Activated B cell treated with CpG ODN at 0.5 μM for 24 hours (primary cell): ENCODE data around the gene SSH2. TPM values are rescaled to one million over a fixed set of nuclear protein-coding genes. Genes with fewer than 3 reads are reported as not detected.
A peak's percentile ranks its signal among the peaks of the same experiment; 100 is the strongest.

Experiments
- ATAC-seq: fragments of 200-7000 bp; cut with Tn5 transposase; one replicate; pipeline ENCODE4 v1.10.0; 2021; ENCODE audit warnings: low read depth, mild to moderate bottlenecking, moderate library complexity
- CTCF ChIA-PET: fragments of 350-600 bp; sonication (Branson Sonifier 250); formaldehyde crosslinking; loops from one replicate; lab custom pipeline; 2021; ENCODE audit warnings: antibody characterized with exemption; lab: Charles Lee
- POLR2A ChIA-PET: fragments of 350-600 bp; sonication (Branson Sonifier 250); formaldehyde crosslinking; loops from one replicate; lab custom pipeline; 2021; ENCODE audit warnings: antibody characterized with exemption; lab: Charles Lee
- DNase-seq: peaks from one replicate; pipeline ENCODE4 v3.0.0; 2022
- H3K27ac Mint-ChIP-seq: one replicate; pipeline ENCODE4 v1.8.0; 2020; ENCODE audit warnings: mixed read lengths
- H3K27me3 Mint-ChIP-seq: one replicate; pipeline ENCODE4 v1.8.0; 2021; ENCODE audit warnings: mixed read lengths
- H3K36me3 Mint-ChIP-seq: one replicate; pipeline ENCODE4 v1.8.0; 2021; ENCODE audit warnings: low read depth, mixed read lengths
- H3K4me1 Mint-ChIP-seq: one replicate; pipeline ENCODE4 v1.8.0; 2021; ENCODE audit warnings: mixed read lengths
- H3K4me3 Mint-ChIP-seq: one replicate; pipeline ENCODE4 v1.8.0; 2020; ENCODE audit warnings: mild to moderate bottlenecking, mixed read lengths
- H3K9me3 Mint-ChIP-seq: one replicate; pipeline ENCODE4 v1.8.0; 2020; ENCODE audit warnings: mixed read lengths
- CTCF ChIP-seq: fragments of 200-600 bp; IDR thresholded peaks from one replicate; pipeline ENCODE4 v1.8.0; 2022; ENCODE audit warnings: antibody characterized with exemption, mild to moderate bottlenecking
- intact Hi-C: fragments of 100-400 bp; cut with micrococcal nuclease; formaldehyde crosslinking; loops from one replicate; pipeline ENCODE4 v1.15.1; 2024
- total RNA-seq: library from RNA; stranded (reverse); gene quantifications from 2 replicates; pipeline ENCODE4 v1.2.3, GENCODE V29; 2022

SSH2 gene
- total RNA-seq, 1 donor from 2014 or later, result 95.7 TPM

GRCh38 chr17:29582254-29582765 lies 347.7 kb downstream of the SSH2 start:
- Mint-ChIP-seq H3K27ac (no peak overlapping the region), H3K27me3 (no peaks in the 10 kb centered on the region), H3K9me3 (no peaks in the 10 kb centered on the region), H3K4me1 (peaks cover 40% of the 10 kb centered on the region), H3K4me3 (no peak overlapping the region), H3K36me3 (peaks cover 34% of the 10 kb centered on the region)
- CTCF ChIA-PET, result interaction anchor here (2.0 to 9.0 kb wide), 3 partner anchors 10 to 35 kb away, joined by 8 to 70 read pairs (median 57); partner anchors contain the start of gene ANKRD13B
- DNase-seq (no peak), ATAC-seq (no peak)
- no peak for TF ChIP-seq CTCF
- intact Hi-C loops, result no loop called here
- POLR2A ChIA-PET, result interaction anchor here (0.8 to 5.1 kb wide), 4 partner anchors 10 to 39 kb away, joined by 3 to 32 read pairs (median 3); partner anchors contain the start of genes ANKRD13B and TP53I13

- TF ChIP-seq CTCF, result no peak
- ATAC-seq (no peak), DNase-seq (no peak)
- intact Hi-C loops, result no loop called here
- ChIA-PET CTCF (interaction anchor here (1.1 to 9.0 kb wide), 7 partner anchors 11 to 350 kb away, joined by 3 to 70 read pairs (median 9); partner anchors contain the start of genes ANKRD13B and TP53I13), POLR2A (interaction anchor here (0.7 to 5.1 kb wide), 6 partner anchors 10 to 58 kb away, joined by 3 to 32 read pairs (median 3); partner anchors contain the start of genes ANKRD13B and TP53I13)
- Mint-ChIP-seq H3K4me1 (peaks cover 37% of the 10 kb centered on the region), H3K27me3 (no peaks in the 10 kb centered on the region), H3K36me3 (peaks cover 37% of the 10 kb centered on the region), H3K9me3 (no peaks in the 10 kb centered on the region), H3K27ac (no peak overlapping the region), H3K4me3 (no peak overlapping the region)
These were observed 348.3 kb downstream of the SSH2 start for GRCh38 chr17:29581583-29582253.

- Mint-ChIP-seq H3K9me3 (no peaks in the 10 kb centered on the region), H3K27me3 (no peaks in the 10 kb centered on the region), H3K36me3 (peaks cover 49% of the 10 kb centered on the region), H3K4me1 (peaks cover 27% of the 10 kb centered on the region), H3K4me3 (no peak overlapping the region), H3K27ac (peak overlapping the region; percentile 71)
- CTCF ChIA-PET, result interaction anchor here (1.1 to 9.0 kb wide), 10 partner anchors 11 to 441 kb away, joined by 3 to 70 read pairs (median 8); partner anchors contain the start of genes ABHD15, ANKRD13B and TP53I13
- POLR2A ChIA-PET, result interaction anchor here (0.7 to 5.1 kb wide), 9 partner anchors 8 to 37 kb away, joined by 3 to 32 read pairs (median 4); partner anchors contain the start of gene ANKRD13B
- TF ChIP-seq CTCF, result no peak
- peak; percentile 98 for ATAC-seq
- intact Hi-C loops, result loop anchor here (1.0 kb wide), 8 partner anchors 11 to 513 kb away; partner anchors contain the start of gene TP53I13
- DNase-seq, result peak; percentile 82
These were observed 349.9 kb downstream of the SSH2 start for GRCh38 chr17:29579866-29580771.

GRCh38 chr17:29578626-29579485 lies 351.2 kb downstream of the SSH2 start:
- Mint-ChIP-seq H3K27me3 (no peaks in the 10 kb centered on the region), H3K9me3 (no peaks in the 10 kb centered on the region), H3K36me3 (peaks cover 60% of the 10 kb centered on the region), H3K4me1 (peaks cover 26% of the 10 kb centered on the region), H3K27ac (no peak overlapping the region), H3K4me3 (no peak overlapping the region)
- ATAC-seq (no peak), DNase-seq (no peak)
- CTCF ChIA-PET, result interaction anchor here (1.1 to 9.0 kb wide), 7 partner anchors 12 to 443 kb away, joined by 3 to 70 read pairs (median 4); partner anchors contain the start of genes ABHD15 and ANKRD13B
- POLR2A ChIA-PET, result interaction anchor here (0.7 to 5.1 kb wide), 6 partner anchors 10 to 514 kb away, joined by 3 to 32 read pairs (median 3); partner anchors contain the start of gene ANKRD13B
- TF ChIP-seq CTCF, result no peak
- intact Hi-C loops, result no loop called here
